ENCODE results near the gene TEAD3.

DNA sequence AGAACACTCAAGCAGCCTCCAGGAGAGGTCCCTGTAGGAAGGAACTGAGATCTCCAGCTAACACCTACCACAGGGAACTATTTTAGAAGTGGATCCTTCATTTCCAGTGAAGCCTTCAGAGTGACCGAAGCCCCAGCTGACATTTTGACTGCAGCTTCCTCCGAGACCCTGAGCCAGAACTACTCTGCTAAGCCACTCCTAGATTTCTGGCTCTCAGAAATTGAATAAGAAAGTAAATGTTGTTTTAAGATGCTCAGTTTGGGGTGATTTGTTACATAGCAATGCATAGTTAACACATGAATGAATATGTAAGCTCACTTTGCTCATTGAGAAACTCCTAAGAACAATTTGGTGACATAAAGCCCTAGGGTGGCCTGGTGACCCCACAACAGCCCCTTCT is 10.3 kb upstream of the TEAD3 start:
- TF ChIP-seq, protein P1, sequence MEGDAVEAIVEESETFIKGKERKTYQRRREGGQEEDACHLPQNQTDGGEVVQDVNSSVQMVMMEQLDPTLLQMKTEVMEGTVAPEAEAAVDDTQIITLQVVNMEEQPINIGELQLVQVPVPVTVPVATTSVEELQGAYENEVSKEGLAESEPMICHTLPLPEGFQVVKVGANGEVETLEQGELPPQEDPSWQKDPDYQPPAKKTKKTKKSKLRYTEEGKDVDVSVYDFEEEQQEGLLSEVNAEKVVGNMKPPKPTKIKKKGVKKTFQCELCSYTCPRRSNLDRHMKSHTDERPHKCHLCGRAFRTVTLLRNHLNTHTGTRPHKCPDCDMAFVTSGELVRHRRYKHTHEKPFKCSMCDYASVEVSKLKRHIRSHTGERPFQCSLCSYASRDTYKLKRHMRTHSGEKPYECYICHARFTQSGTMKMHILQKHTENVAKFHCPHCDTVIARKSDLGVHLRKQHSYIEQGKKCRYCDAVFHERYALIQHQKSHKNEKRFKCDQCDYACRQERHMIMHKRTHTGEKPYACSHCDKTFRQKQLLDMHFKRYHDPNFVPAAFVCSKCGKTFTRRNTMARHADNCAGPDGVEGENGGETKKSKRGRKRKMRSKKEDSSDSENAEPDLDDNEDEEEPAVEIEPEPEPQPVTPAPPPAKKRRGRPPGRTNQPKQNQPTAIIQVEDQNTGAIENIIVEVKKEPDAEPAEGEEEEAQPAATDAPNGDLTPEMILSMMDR (IDR thresholded peaks at IDR 0.05; ENCODE audit: insufficient read depth, low read length) = no peak
- TF ChIP-seq, protein P2, sequence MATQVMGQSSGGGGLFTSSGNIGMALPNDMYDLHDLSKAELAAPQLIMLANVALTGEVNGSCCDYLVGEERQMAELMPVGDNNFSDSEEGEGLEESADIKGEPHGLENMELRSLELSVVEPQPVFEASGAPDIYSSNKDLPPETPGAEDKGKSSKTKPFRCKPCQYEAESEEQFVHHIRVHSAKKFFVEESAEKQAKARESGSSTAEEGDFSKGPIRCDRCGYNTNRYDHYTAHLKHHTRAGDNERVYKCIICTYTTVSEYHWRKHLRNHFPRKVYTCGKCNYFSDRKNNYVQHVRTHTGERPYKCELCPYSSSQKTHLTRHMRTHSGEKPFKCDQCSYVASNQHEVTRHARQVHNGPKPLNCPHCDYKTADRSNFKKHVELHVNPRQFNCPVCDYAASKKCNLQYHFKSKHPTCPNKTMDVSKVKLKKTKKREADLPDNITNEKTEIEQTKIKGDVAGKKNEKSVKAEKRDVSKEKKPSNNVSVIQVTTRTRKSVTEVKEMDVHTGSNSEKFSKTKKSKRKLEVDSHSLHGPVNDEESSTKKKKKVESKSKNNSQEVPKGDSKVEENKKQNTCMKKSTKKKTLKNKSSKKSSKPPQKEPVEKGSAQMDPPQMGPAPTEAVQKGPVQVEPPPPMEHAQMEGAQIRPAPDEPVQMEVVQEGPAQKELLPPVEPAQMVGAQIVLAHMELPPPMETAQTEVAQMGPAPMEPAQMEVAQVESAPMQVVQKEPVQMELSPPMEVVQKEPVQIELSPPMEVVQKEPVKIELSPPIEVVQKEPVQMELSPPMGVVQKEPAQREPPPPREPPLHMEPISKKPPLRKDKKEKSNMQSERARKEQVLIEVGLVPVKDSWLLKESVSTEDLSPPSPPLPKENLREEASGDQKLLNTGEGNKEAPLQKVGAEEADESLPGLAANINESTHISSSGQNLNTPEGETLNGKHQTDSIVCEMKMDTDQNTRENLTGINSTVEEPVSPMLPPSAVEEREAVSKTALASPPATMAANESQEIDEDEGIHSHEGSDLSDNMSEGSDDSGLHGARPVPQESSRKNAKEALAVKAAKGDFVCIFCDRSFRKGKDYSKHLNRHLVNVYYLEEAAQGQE (IDR thresholded peaks at IDR 0.05; ENCODE audit: insufficient replicate concordance, low read depth) = no peak
- TF ChIP-seq SPI1 (IDR thresholded peaks at IDR 0.05; ENCODE audit: borderline replicate concordance, low read depth) = no peak

All from HL-60 (cell line).